22Rv1 (cell line): ENCODE results near the gene MMP24.

Experiments used
- CTCF ChIP-seq: fragments of 450-650 bp; IDR thresholded peaks from 2 replicates; pipeline ENCODE4 v1.5.1; 2017; ENCODE audit warnings: mild to moderate bottlenecking
- ZFX ChIP-seq: fragments of 450-650 bp; IDR thresholded peaks from 2 replicates; pipeline ENCODE4 v1.6.1; 2017; ENCODE audit warnings: antibody characterized with exemption, borderline replicate concordance

- no peak for TF ChIP-seq CTCF
- no peak for TF ChIP-seq ZFX
Observed at GRCh38 chr20:35284267-35284991, 57.9 kb downstream of the MMP24 start, which contains the start of gene EIF6.
